ENCODE measurements around the gene FGD2. TPM values are rescaled to one million over a fixed set of nuclear protein-coding genes. Genes with fewer than 3 reads are reported as not detected.

The FGD2 gene
- total and polyA plus RNA-seq, 2 donors (not counting 3 experiments of a cell fraction or from before 2014, with no cell fraction given): not detected

- Histone ChIP-seq H3K9me1 (replicated peaks; ENCODE audit: control insufficient read depth, extremely low read depth, insufficient read depth, low read length) (no peaks in the 10 kb centered on the region), H2AFZ (ENCODE audit: low read depth, low read length) (no peak overlapping the region), H3K36me3 (ENCODE audit: control insufficient read depth in 2 of 2, extremely low read depth in 1 of 2, insufficient read depth in 2 of 2, low read length in 2 of 2) (no peaks in the 10 kb centered on the region), H3K4me1 (ENCODE audit: control insufficient read depth, extremely low read depth, insufficient read depth, low read length) (no peaks in the 10 kb centered on the region), H3K4me3 (replicated peaks in 1 of 3; ENCODE audit: insufficient read depth in 1 of 3, low read depth in 1 of 3, low read length in 3 of 3) (no peak overlapping the region), H3K27ac (ENCODE audit: insufficient read depth, low read depth, low read length) (no peak overlapping the region), H4K20me1 (replicated peaks; ENCODE audit: control insufficient read depth, extremely low read depth, insufficient read depth, low read length) (no peaks in the 10 kb centered on the region), H3K9ac (replicated peaks; ENCODE audit: extremely low read depth, insufficient read depth, low read length) (no peak overlapping the region), H3K4me2 (ENCODE audit: insufficient read depth, low read length) (no peak overlapping the region), H3K79me2 (ENCODE audit: control insufficient read depth, insufficient read depth, low read length) (no peaks in the 10 kb centered on the region), H3K9me3 (replicated peaks; ENCODE audit: control insufficient read depth, insufficient read depth, low read length) (no peaks in the 10 kb centered on the region), H3K27me3 (ENCODE audit: control insufficient read depth in 2 of 2, insufficient read depth in 2 of 2, low read length in 2 of 2) (peaks cover 0 to 3% of the 10 kb centered on the region in 2 experiments)
- POLR2A ChIA-PET: interaction anchor here (1.7 kb wide), 1 partner anchor 142 kb away, joined by 5 read pairs; no protein-coding TSS in a partner anchor
- DNase-seq (ENCODE audit: low read depth, low spot score) (no peak), FAIRE-seq (no peak)
- dilution Hi-C loops (cut with MboI; ENCODE audit: extremely low pct_ligation_motif_present, low sequenced_read_pairs) (no loop called here), intact Hi-C loops (cut with micrococcal nuclease) (no loop called here)
- BruUV-seq (replicated peaks): no TSS peak
- CTCF ChIA-PET: interaction anchor here (1.4 to 6.3 kb wide), 6 partner anchors 11 to 180 kb away, joined by 4 to 92 read pairs (median 58); partner anchors contain the start of gene PIM1
- TF ChIP-seq POLR2AphosphoS5 (IDR thresholded peaks at IDR 0.05; ENCODE audit: insufficient read depth, low read depth, low read length) (no peak), FOS (IDR thresholded peaks at IDR 0.05; ENCODE audit: borderline replicate concordance, insufficient read depth, low read length) (no peak), MAX (IDR thresholded peaks at IDR 0.05; ENCODE audit: insufficient read depth, insufficient read length) (no peak), POLR2A (IDR thresholded peaks at IDR 0.05; ENCODE audit: low read depth, low read length) (no peak), CTCF (IDR thresholded peaks at IDR 0.05; ENCODE audit: extremely low read depth in 1 of 2, insufficient read depth in 1 of 2, low read depth in 1 of 2, low read length in 2 of 2) (no peak), JUN (IDR thresholded peaks at IDR 0.05; ENCODE audit: borderline replicate concordance, insufficient read depth, insufficient read length, low read depth) (no peak), EZH2 (IDR thresholded peaks at IDR 0.05; ENCODE audit: borderline replicate concordance, low read depth, low read length, severe bottlenecking) (no peak), MYC (IDR thresholded peaks at IDR 0.05; ENCODE audit: low read depth, low read length) (no peak), GATA2 (IDR thresholded peaks at IDR 0.05; ENCODE audit: insufficient read depth, insufficient read length, low read depth, low read length) (no peak)
Observed at GRCh38 chr6:37030599-37030998, 25.1 kb downstream of the FGD2 start.

All from endothelial cell of umbilical vein (primary cell).